CD1c-positive myeloid dendritic cell (primary cell): ENCODE measurements around the gene EFS.
"Not testable (repeated sequence)": the region's sequence is repeated elsewhere in the genome, so short reads cannot be mapped to it uniquely, and the experiment has no call there.

Experiments
- DNase-seq: peaks from one replicate; pipeline ENCODE4 v3.0.0-alpha.2; 2016; ENCODE audit errors: extremely low spot score

The EFS gene, protein sequence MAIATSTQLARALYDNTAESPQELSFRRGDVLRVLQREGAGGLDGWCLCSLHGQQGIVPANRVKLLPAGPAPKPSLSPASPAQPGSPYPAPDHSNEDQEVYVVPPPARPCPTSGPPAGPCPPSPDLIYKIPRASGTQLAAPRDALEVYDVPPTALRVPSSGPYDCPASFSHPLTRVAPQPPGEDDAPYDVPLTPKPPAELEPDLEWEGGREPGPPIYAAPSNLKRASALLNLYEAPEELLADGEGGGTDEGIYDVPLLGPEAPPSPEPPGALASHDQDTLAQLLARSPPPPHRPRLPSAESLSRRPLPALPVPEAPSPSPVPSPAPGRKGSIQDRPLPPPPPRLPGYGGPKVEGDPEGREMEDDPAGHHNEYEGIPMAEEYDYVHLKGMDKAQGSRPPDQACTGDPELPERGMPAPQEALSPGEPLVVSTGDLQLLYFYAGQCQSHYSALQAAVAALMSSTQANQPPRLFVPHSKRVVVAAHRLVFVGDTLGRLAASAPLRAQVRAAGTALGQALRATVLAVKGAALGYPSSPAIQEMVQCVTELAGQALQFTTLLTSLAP

DNA sequence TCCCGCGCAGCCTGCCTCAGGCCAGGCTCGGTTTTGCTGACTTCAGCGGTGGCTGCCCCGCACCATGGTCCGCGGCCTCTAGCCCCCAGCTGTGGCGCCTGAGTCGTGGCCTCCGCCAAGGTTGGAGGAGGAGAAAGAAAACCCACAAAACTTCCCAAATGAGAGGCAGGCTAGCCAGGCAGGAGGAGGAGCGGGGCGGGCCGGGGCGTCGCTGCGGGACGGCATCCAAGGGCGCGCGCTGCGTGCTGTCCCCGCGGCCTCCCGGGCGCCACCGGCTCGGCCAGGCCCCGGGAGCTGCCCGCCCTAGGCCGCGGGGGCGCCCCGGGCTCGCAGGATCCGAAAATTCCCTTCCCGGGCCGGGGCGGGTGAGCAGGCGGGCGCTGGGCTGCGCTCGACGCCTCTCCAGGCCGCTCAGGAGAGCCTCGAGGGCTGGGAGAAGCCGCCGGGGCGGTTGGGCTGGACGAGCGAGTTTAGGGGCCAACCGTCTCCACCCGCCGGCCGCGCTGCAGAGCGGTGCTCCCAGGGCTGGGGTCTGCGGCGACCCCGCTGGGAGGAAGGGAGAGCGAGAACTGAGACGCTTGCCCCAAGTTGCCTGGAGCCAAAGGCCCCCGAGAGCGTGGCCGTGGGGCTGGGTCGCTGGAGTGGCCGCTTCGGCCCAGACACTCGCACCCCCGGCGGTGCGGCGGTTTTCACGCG, at the start of gene EFS:
Gene EFS, minus strand, starts transcription at position 137 of the 696 bp plus-strand sequence. CDS start 147 bp downstream, outside the sequence.
- no peak for DNase-seq

DNA sequence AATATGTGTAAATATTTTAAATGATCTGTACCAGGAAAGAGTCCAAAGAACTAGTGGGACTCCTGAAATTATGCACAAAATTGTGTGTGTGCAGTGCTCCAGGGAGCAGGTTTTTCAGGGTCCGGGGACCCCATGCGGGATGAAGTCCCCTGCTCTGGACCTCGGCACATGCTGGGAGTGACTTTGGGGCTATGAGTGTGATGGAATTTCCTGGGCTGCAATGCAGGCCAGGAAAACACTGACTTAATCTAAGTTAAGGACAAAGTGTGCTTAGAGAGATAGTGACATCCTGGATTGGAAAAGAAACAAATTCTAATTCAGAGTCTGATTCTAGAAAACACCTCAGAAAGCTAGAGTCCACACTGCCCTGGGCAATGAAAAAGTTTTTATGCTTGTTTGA, 49.3 kb upstream of the EFS start:
- DNase-seq, result no peak

DNA sequence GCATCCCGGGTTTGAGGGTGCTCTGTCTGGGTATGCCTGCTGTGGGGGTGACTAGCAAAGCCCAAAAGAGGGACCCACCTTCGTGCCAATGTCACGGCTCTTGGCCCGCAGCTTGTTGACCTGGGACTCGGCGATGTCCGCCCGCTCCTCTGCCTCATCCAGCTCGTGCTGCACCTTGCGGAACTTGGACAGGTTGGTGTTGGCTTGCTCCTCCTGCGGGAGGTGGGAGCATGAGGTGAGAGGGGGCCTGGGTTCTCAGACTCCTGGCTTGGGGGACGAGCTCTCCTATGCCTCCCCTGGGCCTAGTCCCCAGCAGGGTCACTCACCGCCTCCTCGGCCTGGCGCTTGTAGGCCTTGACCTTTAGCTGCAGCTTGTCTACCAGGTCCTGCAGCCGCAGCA, 48.7 kb upstream of the EFS start:
- no peak for DNase-seq

DNA sequence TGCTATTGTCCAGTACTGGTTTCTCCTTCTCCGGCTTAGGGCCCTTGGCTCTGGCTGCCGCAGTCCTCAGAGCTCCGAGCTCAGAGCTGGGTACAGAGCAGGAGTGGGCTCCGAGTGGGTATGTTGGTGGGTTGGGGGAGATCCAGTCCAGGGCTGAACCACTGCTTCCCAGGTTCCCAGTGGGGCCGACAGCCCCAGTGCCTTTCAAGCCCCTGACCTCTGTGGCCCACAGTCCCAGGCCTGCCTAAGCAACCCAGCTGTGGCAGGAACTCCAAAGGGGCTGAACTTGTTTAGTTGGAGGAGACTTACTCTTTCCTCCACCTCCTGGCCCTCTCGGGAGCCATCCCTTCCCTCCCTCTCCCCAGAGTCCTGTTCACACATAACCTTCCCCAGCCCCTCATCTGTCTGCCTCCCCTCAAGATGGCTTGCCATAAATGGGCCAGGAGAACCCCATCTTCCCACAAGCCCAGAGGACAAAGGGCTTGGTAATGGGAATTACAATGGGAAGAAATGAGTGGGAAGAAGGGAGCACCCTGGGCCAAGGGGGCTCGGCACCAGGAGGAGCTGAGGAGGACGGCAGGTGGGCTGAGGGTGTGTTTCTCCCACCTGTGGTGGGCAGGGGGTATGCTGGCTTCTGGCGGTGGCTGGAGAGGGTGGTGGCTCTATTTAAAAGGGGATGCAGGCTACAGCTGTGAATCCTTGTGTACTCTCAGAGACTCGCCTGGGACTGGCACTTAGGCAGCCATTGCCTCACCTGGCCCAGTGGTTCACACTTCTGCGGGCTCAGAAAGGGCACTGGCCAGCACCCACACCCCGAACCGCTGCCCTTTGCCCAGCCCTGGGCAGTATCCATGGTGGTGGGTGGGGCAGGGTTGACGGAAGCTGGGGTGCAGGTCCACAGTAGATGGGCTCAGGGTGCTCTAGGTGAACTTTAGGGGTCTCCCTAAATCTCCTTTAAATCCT, 46.9 kb upstream of the EFS start:
- no peak for DNase-seq

DNA sequence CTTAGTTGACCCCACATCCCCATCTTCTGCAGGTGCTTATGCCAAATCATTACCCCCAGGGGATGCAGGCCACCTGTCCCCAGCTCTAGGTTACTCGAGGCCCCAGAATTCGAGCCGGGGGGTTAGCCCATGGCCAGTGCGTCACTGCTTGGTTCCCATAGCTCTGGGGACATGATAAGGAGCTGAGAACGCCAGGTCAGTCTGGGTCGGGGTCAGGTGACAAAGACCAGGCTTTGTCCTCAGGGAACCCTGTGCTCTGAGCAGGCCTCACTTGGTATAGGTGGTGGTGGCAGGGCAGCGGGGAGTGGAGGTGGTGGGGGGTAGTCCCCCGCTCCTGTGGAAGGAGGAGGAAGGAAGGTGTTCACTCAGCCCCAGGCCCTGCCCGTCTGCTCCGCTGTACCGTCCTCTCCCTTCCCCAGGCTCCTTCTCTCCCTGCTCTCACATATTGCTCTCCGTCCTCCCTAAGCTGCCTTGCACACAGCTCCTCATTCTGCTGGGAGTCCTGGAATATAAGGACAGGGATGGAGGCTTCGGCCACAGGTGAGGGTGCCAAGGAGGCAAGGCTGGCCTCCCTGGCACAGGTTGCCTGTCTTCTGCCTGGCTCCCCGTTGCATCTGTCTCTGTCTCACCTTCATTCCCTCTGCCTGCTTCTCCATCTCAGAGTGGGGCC, 45.1 kb upstream of the EFS start:
- no peak for DNase-seq

DNA sequence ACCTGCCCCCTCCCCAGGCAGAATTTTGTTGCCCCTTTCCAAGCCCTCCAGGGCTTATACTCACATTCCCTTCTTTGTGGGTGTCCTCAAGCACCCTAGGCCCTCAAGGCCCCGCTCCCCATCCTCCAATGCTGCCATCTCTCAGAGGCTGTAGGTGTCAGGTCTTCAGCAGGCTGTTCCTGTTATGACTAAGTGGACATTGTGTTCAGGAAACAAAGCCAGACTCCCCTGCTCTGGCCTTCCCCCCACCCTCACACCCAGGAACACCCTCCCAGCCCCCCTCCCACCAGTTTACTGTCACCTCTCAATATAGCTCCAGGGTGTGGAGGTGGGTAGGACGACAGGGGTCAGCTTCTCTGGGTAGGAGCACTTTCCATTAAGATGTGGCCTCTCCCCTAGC, 44.5 kb upstream of the EFS start:
- no peak for DNase-seq

DNA sequence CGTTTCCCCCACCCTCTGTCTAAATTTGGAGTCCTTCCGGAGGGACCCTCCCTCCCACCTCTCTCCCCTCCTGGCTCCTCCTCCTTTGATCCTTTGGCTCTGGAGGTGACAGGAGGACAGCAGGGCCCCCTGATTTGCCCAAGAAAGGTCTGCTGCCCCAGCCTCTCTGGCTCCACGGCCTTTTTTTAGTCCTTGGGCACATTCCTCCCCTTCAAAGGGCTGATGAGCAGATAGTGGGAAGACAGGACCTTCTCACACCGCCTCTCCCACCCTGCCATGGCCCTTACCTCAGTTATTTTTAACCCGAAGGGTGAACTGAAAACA, 43.3 kb upstream of the EFS start:
- no peak for DNase-seq

DNA sequence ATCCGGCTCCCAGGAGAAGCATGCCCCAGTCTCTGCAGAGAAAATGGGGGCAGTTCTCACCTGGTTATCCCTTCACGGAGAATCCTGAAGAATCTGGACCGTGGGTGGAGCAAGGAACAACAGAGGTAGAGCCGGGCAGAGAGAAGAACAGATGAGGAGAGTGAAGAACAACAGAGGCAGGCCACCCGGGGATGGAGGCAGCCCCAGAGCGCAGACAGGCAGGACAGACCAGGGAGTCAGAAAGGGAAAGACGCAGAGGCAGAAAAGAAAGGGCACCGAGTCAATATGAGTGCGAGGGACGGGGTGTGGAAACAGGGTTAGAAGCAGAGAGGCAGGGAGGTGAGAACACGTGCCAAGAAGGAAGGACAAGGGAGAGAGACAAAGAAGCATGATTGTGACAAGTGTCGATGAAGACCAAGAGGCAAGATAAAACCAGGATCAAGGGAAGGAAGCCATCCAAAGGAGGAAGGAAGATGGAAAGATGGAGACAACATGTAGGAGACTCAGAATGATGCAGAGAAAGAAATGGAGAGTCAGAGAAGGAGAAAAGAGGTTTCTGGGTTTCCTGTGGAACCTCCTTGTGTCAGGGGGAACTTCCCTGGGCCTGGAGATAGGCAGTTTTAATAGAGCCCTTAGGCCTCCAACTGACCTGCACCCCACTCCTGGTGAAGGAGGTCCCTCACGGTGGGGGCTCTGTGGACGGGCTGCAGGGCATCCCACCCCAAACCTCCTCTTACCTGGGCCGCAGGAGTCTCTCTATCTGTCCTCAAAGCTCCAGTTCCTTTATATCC, 42.7 kb upstream of the EFS start, which contains the start of gene MYH6:
Gene MYH6, minus strand, starts transcription at position 758 of the 791 bp plus-strand sequence. CDS start 1,050 bp downstream, outside the sequence.
- DNase-seq, result no peak

DNA sequence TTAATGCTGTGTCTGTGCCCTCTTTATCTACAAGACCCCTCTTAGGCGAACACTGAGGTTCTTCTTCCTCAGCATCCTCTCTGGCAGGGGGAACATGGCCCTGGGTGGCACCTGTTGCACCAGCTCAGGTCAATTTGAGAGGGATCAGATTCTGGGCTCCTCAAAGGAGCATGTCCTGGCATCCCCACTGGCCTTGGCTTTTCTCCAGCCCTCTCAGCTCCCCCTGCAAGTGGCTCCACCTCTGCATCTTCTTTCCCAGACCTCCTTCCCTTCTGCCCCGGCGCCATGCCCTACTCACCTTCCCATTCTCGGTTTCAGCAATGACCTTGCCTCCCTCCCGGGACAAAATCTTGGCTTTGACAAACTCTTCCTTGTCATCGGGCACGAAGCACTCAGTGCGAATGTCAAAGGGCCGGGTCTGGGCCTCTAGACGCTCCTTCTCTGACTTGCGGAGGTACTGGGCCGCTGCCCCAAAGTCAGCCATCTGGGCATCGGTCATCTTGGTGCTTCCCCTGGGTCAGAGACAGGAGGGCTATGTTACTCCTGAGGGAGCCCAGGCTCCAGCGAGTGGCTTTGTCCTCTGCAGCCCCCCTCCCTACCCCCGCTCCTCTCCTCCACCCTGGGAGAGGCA, 41.9 kb upstream of the EFS start:
- DNase-seq, result no peak

DNA sequence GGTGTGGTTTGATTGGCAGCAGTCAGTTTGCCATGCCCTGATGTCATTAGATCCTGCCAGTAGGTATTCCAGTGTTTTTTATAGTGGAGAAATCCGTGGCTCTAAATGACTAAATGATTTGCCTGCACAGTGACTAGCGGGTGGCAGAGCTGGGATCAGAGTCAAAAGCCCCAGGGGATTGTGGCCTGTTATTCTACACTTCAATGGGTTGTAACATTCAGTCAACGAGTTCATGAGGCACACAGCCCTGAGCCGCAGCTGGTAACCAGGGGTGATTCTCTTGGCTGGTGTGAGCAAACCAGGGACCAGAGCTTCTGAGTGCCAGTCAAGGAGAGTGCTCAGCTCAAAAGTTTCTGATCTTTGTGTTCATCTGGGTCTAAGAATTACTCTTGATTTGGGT, 41.3 kb upstream of the EFS start:
- DNase-seq, result no peak

DNA sequence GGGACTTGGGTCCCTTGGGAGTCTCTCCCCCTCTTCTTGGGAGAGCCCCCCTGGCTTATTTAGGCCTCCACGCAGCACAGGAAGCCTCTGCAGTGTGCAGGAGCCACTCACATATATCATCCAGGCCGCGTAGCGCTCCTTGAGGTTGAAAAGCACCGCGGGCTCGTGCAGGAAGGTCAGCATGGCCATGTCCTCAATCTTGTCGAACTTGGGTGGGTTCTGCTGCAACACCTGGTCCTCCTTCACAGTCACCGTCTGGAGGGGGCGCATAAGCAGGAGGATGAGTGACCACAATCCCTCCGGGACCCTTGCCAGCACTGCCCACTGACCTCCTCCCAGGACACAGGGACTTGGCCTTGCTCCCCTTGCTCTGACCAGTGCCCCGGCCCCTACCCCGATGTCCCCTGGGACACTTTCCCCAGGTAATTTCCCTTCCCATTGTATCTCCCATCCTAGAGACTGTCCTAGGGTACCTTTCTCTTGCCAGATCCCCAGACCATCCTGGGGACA, 40.6 kb upstream of the EFS start:
- no peak for DNase-seq

DNA sequence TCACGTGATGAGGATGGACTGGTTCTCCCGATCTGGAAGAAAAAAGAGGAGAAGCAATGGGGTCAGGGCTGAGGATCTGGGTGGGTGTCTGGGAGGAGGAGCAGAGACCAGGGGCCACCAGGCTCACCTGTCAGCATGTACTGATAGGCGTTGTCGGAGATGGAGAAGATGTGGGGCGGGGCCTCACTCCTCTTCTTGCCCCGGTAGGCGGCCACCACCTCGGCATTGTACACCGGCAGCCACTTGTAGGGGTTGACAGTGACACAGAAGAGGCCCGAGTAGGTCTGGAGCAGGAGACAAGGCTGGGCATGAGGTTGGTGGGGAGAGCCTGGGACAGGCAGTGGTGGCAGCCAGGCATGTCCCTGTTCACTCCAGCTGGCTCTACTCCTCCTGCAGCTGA, 40.1 kb upstream of the EFS start:
- DNase-seq, result no peak

DNA sequence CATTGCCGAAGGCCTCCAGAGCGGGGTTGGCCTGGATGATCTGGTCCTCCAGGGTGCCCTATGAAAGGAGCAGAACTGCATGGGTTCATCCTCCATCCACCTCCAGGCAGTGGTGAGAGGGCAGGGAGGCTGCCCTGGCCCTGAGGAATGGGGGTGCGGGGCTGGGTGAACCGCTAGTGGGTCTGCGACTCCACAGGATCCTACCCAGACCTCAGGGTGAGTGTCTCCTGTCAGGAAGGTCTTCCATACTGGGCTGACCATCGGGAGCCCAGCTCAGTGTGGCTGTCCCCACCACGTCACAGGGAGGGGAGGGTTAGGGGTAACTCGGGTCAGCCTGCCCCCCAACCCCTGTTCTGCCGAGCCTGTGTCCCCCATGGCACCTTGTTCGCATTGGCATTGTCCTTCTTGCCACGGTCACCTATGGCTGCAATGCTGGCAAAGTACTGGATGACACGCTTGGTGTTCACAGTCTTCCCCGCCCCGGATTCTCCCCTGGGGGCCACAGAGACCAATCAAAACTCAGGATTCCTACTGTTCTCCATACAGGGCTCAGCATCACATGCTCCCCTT, 39.4 kb upstream of the EFS start:
- no peak for DNase-seq

DNA sequence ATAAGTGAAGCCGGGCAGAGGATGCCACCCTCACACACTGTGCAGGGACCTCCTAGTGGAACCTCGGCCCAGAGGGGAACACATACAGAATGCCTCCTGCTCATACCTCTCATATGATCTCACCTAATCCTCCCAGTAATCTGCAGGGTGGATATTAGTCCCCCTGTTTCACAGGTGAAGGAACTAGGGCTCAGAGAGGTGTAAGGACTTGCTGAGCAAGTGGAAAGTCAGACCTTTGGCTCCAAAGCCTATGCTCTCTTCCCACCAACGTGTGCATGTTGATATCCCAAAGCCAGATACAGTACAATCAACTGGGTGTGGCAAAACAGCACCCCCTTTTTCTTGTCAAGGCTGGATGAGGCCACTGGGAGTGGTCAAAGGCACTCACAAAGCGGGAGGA, 38.9 kb upstream of the EFS start:
- DNase-seq, result no peak

DNA sequence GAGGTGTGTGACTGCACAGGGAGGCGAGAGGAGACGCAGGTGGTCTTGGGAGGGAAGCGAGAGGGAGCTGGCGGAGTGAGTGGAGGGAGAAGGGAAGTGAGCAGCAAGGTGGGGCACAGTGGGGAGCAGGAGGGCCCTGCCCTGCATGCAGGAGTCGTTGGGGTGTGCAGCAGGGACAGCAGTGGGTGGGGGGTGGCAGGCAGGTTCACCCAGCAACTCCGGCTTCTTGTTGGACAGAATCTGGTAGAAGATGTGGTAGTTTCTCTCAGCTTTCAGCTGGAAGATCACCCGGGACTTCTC, 38.1 kb upstream of the EFS start:
- no peak for DNase-seq

DNA sequence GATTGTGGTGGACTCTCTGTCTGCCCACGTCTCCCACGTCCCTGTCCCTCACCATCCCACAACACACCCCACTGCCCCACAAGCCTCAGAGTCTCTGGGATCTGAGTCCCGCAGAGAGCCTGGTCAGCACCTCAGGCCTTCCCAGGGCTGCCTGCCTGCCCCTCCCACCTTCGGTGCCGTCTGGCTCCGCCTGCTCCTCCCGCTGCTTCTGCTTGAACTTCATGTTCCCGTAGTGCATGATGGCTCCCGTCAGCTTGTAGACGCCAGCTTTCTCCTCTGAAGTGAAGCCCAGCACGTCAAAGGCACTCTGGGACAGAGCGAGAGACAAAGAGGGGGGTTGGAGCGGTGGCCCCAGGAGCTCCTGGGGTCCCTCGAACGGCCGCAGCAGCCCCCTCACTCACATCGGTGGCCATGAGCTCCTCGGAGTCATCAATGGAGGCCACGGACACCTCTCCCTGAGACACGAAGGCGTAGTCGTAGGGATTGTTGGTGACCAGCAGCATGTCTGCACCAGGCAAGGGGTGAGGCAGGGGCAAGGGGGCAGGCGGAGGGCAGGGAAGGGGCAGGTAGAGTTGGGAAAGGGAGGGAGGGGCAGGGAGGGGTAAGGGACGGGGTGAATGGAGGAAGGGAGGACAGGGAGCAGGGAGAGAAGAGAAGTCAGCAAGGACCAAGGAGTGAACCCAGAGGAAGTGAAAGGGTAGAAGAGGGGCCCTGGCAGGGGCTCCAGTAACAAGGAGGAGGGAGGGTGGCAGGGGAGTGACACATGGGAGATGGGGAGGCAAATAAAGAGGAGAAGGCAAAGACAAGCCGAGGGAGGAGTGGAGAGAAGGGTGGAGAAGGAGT, 37.5 kb upstream of the EFS start:
- DNase-seq, result no peak

DNA sequence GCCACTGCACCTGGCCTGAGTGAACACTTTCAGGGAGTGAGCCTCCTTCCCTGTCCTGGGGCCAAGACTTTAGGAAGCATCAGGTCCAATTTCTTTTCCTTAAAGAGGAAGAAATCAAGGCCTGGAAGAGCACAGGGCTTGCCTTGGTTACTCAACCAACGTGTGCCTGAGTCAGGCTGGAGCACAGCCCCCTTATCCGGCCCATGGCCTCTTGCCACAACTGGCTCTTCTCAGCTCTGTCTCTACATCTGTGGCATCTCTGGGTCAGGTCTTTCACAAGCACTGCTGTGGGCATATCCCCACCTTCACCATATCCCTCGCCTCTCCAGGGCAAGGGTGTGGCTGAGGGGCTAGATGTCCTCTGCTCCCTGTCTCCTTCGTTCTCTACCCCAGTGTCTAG, 36.3 kb upstream of the EFS start:
- DNase-seq, result no peak

DNA sequence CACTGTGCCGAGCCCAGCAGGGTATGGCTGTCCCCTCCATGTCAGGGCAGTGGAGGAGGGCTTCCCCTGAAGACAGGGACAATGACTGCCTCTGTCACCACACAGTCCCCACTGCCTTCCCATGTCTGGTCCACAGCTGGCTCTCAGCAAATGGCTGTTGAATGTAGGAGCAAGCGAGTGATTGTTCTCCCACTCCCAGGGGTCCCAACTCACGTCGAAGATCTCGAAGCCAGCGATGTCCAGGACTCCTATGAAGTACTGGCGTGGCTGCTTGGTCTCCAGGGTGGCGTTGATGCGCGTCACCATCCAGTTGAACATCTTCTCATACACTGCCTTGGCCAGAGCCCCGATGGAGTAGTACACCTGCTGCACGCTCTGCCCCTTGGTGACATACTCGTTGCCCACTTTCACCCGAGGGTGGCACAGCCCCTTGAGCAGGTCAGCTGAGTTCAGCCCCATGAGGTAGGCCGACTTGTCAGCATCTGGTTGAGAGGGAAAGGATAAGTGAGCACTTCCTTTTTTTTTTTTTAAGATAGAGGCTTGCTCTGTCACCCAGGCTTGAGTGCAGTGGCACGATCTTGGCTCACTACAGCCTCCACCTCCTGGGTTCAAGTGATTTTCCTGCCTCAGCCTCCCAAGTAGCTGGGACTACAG, 35.7 kb upstream of the EFS start:
- DNase-seq, result not testable (repeated sequence)
